Measurements from ENCODE around the gene ZMAT2.
A peak's percentile ranks its signal among the peaks of the same experiment; 100 is the strongest.
"Not testable (repeated sequence)": the region's sequence is repeated elsewhere in the genome, so short reads cannot be mapped to it uniquely, and the experiment has no call there.

Gene ZMAT2

DNA sequence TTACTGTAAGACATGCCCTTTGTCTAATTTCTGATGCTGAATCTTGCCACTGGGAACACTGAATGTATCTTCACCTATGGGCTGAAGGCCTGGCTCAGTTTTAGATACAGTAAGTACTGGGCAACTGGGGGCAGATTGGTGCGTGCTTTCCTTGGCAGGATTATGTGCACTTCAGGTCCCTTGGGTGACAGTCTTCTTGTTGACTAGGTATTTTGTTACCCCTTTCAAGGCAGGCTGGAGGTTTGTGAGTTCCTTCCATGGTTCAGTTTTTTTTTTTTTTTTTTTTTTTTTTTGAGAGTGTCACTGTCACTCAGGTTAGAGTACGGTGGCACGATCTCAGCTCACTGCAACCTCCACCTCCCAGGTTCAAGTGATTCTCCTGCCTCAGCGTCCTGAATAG, 7.6 kb downstream of the ZMAT2 start:
- ChIA-PET POLR2A (no interaction called here), CTCF (interaction anchor here (1.1 kb wide), 1 partner anchor 463 kb away, joined by 3 read pairs; no protein-coding TSS in a partner anchor)
- TF ChIP-seq, protein P1, sequence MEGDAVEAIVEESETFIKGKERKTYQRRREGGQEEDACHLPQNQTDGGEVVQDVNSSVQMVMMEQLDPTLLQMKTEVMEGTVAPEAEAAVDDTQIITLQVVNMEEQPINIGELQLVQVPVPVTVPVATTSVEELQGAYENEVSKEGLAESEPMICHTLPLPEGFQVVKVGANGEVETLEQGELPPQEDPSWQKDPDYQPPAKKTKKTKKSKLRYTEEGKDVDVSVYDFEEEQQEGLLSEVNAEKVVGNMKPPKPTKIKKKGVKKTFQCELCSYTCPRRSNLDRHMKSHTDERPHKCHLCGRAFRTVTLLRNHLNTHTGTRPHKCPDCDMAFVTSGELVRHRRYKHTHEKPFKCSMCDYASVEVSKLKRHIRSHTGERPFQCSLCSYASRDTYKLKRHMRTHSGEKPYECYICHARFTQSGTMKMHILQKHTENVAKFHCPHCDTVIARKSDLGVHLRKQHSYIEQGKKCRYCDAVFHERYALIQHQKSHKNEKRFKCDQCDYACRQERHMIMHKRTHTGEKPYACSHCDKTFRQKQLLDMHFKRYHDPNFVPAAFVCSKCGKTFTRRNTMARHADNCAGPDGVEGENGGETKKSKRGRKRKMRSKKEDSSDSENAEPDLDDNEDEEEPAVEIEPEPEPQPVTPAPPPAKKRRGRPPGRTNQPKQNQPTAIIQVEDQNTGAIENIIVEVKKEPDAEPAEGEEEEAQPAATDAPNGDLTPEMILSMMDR (IDR thresholded peaks at IDR 0.05; ENCODE audit: control extremely low read depth, extremely low read depth, low read depth, missing control alignments) = no peak
- DNase-seq (ENCODE audit: extremely low spot score) = no peak

DNA sequence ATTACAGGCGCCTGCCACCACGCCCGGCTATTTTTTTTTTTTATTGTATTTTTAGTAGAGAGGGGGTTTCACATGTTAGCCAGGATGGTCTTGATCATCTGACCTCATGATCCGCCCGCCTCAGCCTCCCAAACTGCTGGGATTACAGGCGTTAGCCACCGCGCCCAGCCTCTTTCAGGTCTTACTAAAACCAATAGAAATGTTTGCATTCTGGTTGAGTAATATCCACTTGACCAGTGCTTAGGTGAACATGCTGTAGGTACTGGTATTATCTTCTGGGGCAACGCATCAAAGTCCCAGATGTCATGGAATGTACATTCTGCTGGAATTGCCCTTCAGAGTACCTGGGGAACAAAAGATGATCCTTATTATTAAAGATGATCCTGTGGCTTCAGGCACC, 8.5 kb downstream of the ZMAT2 start:
- DNase-seq (ENCODE audit: extremely low spot score) = not testable (repeated sequence)
- ChIA-PET CTCF (interaction anchor here (1.1 kb wide), 1 partner anchor 464 kb away, joined by 3 read pairs; no protein-coding TSS in a partner anchor), POLR2A (interaction anchor here (1.3 kb wide), 1 partner anchor 9 kb away, joined by 3 read pairs; the partner anchor contains the start of gene ZMAT2)

DNA sequence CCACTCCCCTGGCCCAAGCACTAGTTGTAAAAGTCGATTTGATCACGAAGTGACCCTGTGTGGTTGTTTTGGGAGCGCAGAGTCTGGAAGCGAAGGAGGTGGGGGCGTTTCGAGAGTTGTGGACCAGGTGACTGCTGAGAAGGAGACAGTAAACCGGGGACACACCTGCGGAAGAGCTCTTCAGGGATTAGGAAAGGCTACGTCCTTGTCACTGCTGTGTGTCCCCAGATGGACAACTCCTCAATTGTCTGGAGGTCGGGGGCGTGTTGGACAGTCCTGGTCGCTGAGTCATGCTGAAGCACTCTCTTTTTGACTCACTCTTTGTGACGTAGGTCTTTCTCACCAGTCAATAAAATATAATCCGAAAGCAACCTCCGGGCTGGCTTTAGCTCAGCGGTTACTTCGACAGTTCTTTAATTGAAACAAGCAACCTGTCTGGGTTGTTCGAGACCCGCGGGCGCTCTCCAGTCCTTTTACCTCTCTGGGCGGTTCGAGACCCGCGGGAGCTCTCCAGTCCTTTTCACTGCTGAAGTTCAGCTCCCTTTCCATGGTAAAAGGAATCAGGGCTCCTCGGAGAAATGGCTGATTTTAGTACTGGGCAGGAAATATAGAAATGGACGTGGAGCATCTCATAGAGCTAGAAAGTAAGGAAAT, 10.8 kb downstream of the ZMAT2 start:
- ChIA-PET CTCF (interaction anchor here (0.8 to 2.3 kb wide), 12 partner anchors 9 to 853 kb away, joined by 3 to 18 read pairs (median 4); partner anchors contain the start of gene ZMAT2), POLR2A (interaction anchor here (0.6 to 1.8 kb wide), 8 partner anchors 9 to 365 kb away, joined by 3 to 12 read pairs (median 4); partner anchors contain the start of genes APBB3, EIF4EBP3, HARS1 and HARS2)
- peak; percentile 79 for DNase-seq (ENCODE audit: extremely low spot score)
- TF ChIP-seq, protein P1 (IDR thresholded peaks at IDR 0.05; ENCODE audit: control extremely low read depth, extremely low read depth, low read depth, missing control alignments) = no peak

DNA sequence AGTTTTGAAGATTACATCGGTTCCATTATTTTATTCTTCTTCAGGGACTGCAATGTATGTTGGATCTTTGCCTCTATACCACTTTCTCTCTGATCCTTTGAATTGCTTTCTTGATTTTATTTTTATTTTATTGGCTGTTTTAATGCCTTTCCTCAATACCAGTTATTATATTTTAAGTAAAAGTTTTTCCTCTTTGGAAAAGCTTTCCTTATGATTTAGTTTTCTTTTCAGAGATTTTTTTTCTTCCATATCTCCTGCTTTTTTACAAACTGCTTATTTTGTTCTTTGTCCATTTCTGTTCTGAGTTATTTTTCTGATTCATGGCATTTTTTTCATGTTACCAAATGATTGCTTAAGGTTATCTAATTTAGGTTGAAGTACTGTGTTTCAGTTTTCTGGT, 11.5 kb downstream of the ZMAT2 start:
- ChIA-PET CTCF (interaction anchor here (1.0 to 2.3 kb wide), 7 partner anchors 8 to 852 kb away, joined by 3 to 18 read pairs (median 4); no protein-coding TSS in a partner anchor), POLR2A (interaction anchor here (0.6 to 1.7 kb wide), 5 partner anchors 10 to 365 kb away, joined by 3 to 12 read pairs (median 5); partner anchors contain the start of genes HBEGF, IK, NDUFA2 and ZMAT2)
- no peak for DNase-seq (ENCODE audit: extremely low spot score)
- TF ChIP-seq, protein P1 (IDR thresholded peaks at IDR 0.05; ENCODE audit: control extremely low read depth, extremely low read depth, low read depth, missing control alignments) = no peak

DNA sequence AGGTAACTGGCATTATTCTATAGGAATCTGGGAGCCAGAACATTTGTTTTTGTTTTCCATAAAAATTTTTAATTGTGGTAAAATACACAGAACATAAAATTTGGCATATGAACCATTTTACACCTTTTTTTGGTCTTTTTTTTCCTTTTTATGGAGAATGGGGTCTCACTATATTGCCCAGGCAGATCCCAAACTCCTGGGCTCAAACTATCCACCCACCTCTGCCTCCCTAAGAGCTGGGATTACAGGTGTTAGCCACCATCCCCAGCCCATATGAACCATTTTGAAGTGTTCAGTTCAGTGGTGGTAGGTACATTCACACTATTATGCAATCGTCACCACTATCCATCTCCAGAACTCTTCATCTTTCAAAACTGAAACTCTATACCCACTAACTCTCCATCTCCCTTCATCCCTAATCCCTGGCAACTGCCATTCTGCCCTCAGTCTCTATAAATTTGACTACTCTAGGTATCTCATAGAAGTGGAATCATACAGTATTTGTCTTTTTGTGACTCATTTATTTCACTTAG, 13.4 kb downstream of the ZMAT2 start:
- no peak for DNase-seq (ENCODE audit: extremely low spot score)
- ChIA-PET POLR2A (interaction anchor here (0.7 kb wide), 1 partner anchor 348 kb away, joined by 3 read pairs; no protein-coding TSS in a partner anchor), CTCF (no interaction called here)
- TF ChIP-seq, protein P1 (IDR thresholded peaks at IDR 0.05; ENCODE audit: control extremely low read depth, extremely low read depth, low read depth, missing control alignments) = no peak

DNA sequence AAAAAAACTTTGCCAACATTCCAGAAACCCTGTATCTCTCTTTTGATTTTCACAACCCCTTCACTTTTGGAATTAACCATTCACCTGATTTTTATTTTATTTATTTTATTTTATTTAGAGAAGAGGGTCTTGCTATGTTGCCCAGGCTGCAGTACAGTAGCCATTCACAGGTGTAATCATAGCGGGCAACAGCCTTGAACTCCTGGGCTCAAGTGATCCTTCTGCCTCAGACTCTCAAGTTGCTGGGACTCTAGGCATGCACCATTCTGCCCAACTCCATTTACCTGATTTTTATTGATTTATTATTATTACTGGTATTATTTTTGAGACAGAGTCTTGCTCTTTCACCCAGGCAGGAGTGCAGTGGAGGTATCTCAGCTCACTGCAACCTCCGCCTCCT, 16.0 kb downstream of the ZMAT2 start:
- CTCF ChIA-PET = interaction anchor here (0.9 to 1.2 kb wide), 2 partner anchors 9 to 364 kb away, joined by 3 to 5 read pairs; no protein-coding TSS in a partner anchor
- DNase-seq (ENCODE audit: extremely low spot score); POLR2A ChIA-PET: not testable (repeated sequence)

DNA sequence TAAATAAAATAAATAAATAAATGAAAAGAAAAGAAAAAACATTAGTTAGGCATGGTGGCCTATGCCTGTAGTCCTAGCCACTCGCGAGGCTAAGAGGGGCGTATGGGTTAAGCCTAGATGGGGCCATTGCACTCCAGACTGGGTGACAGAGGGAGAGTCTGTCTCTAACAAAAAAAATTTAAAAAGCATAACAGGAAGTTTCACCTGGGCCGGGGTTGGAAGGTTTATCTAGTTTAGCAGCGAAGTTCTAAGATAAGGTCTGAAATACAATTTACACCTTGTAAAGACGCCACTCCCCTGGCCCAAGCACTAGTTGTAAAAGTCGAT, 18.0 kb downstream of the ZMAT2 start:
- CTCF ChIA-PET = interaction anchor here (0.9 to 6.9 kb wide), 9 partner anchors 7 to 602 kb away, joined by 3 to 48 read pairs (median 12); partner anchors contain the start of genes HBEGF, SLC4A9 and TAF7
- DNase-seq (ENCODE audit: extremely low spot score) = no peak
- POLR2A ChIA-PET = no interaction called here
- TF ChIP-seq, protein P1 (IDR thresholded peaks at IDR 0.05; ENCODE audit: control extremely low read depth, extremely low read depth, low read depth, missing control alignments) = no peak

DNA sequence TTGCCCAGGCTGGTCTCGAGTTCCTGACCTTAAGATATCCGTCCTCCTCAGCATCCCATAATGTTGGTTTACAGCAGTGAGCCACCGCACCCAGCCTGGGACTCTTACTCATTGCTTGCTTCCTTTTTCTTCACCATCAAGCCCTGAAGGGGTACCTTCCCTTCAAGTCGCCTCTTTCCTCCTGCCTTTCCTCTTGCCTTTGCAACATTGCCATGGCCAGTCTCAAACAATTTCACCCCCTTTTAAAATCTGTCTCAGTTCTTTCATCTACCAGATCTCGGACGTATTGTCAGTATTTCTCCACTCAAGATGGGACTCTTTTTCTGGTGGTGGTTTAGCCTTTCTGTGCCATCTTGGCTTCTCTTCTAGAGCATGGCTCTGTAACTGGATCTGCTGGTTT, 20.5 kb downstream of the ZMAT2 start:
- POLR2A ChIA-PET = not testable (repeated sequence)
- CTCF ChIA-PET = interaction anchor here (0.6 to 6.9 kb wide), 13 partner anchors 10 to 481 kb away, joined by 3 to 48 read pairs (median 3); partner anchors contain the start of genes HBEGF and SLC4A9

DNA sequence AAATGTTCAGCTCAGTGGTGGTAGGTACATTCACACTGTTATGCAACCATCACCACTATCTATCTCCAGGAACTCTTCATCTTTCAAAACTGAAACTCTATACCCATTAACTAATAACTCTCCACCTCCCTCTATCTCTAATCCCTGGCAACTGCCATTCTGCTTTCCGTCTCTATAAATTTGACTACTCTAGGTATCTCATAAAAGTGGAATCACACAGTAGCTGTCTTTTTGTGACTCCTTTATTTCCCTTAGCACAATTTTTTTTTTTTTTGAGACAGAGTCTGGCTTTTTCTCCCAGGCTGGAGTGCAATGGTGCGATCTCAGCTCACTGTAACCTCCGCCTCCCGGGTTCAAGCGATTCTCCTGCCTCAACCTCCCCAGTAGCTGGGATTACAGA, 21.1 kb downstream of the ZMAT2 start:
- POLR2A ChIA-PET; DNase-seq (ENCODE audit: extremely low spot score): not testable (repeated sequence)
- CTCF ChIA-PET = interaction anchor here (0.8 to 6.9 kb wide), 5 partner anchors 10 to 477 kb away, joined by 3 to 48 read pairs (median 12); no protein-coding TSS in a partner anchor

More for the DNA sequence above, 20.5 kb downstream of the ZMAT2 start:
- not testable (repeated sequence) for DNase-seq (ENCODE audit: extremely low spot score)
